IMR-90 (cell line): ENCODE results near the gene YES1.

ENCODE experiments used
- CHD1 ChIP-seq: IDR thresholded peaks from 2 replicates; pipeline ENCODE4 v1.6.1; 2012; ENCODE audit warnings: low read depth, low read length, improper control_type of control experiment
- CTCF ChIP-seq: conservative IDR thresholded peaks from 2 replicates; pipeline ENCODE4 v1.5.1; 2012; ENCODE audit warnings: mild to moderate bottlenecking, low read depth, low read length, improper control_type of control experiment
- FOS ChIP-seq: fragments of 150-350 bp; IDR thresholded peaks from 2 replicates; pipeline ENCODE4 v1.6.1; 2016; ENCODE audit warnings: low read depth, low read length
- MAFK ChIP-seq: IDR thresholded peaks from 2 replicates; pipeline ENCODE4 v1.6.1; 2012; ENCODE audit warnings: low read depth, low read length, improper control_type of control experiment
- MAZ ChIP-seq: IDR thresholded peaks from 2 replicates; pipeline ENCODE4 v1.6.1; 2012; ENCODE audit warnings: low read depth, mild to moderate bottlenecking, low read length, improper control_type of control experiment, moderate library complexity, borderline replicate concordance
- POLR2A ChIP-seq: IDR thresholded peaks from 2 replicates; pipeline ENCODE4 v1.6.1; 2012; ENCODE audit warnings: mild to moderate bottlenecking, low read depth, low read length
- RAD21 ChIP-seq: IDR thresholded peaks from 2 replicates; pipeline ENCODE4 v1.6.1; 2012; ENCODE audit warnings: low read length, improper control_type of control experiment
- RFX5 ChIP-seq: IDR thresholded peaks from 2 replicates; pipeline ENCODE4 v1.8.0; 2012; ENCODE audit warnings: low read depth, mild to moderate bottlenecking, low read length, moderate library complexity

GRCh38 chr18:816088-816653 is 4.1 kb upstream of the YES1 start:
- TF ChIP-seq CHD1, result no peak
- TF ChIP-seq POLR2A, result no peak
- TF ChIP-seq RAD21, result no peak
- TF ChIP-seq CTCF, result no peak
- no peak for TF ChIP-seq MAFK
- TF ChIP-seq RFX5, result no peak
- TF ChIP-seq FOS, result no peak
- no peak for TF ChIP-seq MAZ
